BJ (cell line): ENCODE data around the gene GPX5. TPM values are rescaled to one million over a fixed set of nuclear protein-coding genes. Genes with fewer than 3 reads are reported as not detected.

ENCODE experiments used
- CTCF ChIA-PET: fragments of 350-600 bp; formaldehyde crosslinking; extraction: SDS; loops from one replicate; lab custom pipeline; 2021; ENCODE audit warnings: antibody characterized with exemption, inconsistent platforms; lab: Yijun Ruan, JAX
- POLR2A ChIA-PET: fragments of 300-600 bp; sonication (Branson Sonifier 250); formaldehyde crosslinking; extraction: SDS; loops from one replicate; lab custom pipeline; 2021; ENCODE audit warnings: antibody characterized with exemption; lab: Charles Lee
- DNase-seq: peaks from one replicate; pipeline ENCODE4 v3.0.0-alpha.2; 2011; ENCODE audit warnings: low read depth
- H3K27me3 ChIP-seq: 2 replicates; pipeline ENCODE4 v1.6.0; 2011; ENCODE audit warnings: low read length; ENCODE audit not compliant: control insufficient read depth, insufficient read depth
- H3K36me3 ChIP-seq: 2 replicates; pipeline ENCODE4 v1.5.1; 2011; ENCODE audit warnings: low read length; ENCODE audit not compliant: control insufficient read depth, insufficient read depth
- H3K4me3 ChIP-seq: 2 replicates; pipeline ENCODE4 v1.5.1; 2011; ENCODE audit warnings: low read depth, mild to moderate bottlenecking, control low read depth, low read length
- CTCF ChIP-seq: IDR thresholded peaks from 2 replicates; pipeline ENCODE4 v1.5.1; 2011; ENCODE audit warnings: low read depth, mild to moderate bottlenecking, control low read depth, inconsistent platforms, low read length, moderate library complexity; ENCODE audit not compliant: insufficient read depth
- polyA plus RNA-seq: library from polyadenylated mRNA; depleted of rRNA; stranded (reverse); fragments of >200 nt; gene quantifications from 2 replicates; pipeline ENCODE4 v1.2.3, GENCODE V29; 2011; rRNA removed

GPX5 gene
- polyA plus RNA-seq, 1 experiment = not detected

- no peak for DNase-seq
- H3K27me3 ChIP-seq = no peaks in the 10 kb centered on the region
- no peaks in the 10 kb centered on the region for H3K36me3 ChIP-seq
- TF ChIP-seq CTCF = no peak
- CTCF ChIA-PET = no interaction called here
- POLR2A ChIA-PET = no interaction called here
- no peak overlapping the region for H3K4me3 ChIP-seq
These were observed 44.1 kb downstream of the GPX5 start for GRCh38 chr6:28569748-28570147.

GRCh38 chr6:28580475-28580874 is 54.8 kb downstream of the GPX5 start:
- no peak for TF ChIP-seq CTCF
- DNase-seq = no peak
- ChIA-PET POLR2A (no interaction called here), CTCF (interaction anchor here (0.6 to 1.3 kb wide), 3 partner anchors 26 to 1344 kb away, joined by 3 to 7 read pairs (median 3); no protein-coding TSS in a partner anchor)
- Histone ChIP-seq H3K36me3 (no peaks in the 10 kb centered on the region), H3K4me3 (no peak overlapping the region), H3K27me3 (no peaks in the 10 kb centered on the region)

GRCh38 chr6:28583463-28583862 is 57.8 kb downstream of the GPX5 start:
- no peaks in the 10 kb centered on the region for H3K36me3 ChIP-seq
- ChIA-PET POLR2A (no interaction called here), CTCF (interaction anchor here (1.0 kb wide), 1 partner anchor 24 kb away, joined by 3 read pairs; no protein-coding TSS in a partner anchor)
- no peaks in the 10 kb centered on the region for H3K27me3 ChIP-seq
- no peak for TF ChIP-seq CTCF
- H3K4me3 ChIP-seq = no peak overlapping the region
- DNase-seq = no peak

Other genes with a start within 250 kb of the GPX5 start
- 3.1 and 3.4 TPM in 2 replicates for gene PGBD1, start 244.3 kb upstream of the GPX5 start, polyA plus RNA-seq
- gene ZSCAN31, start 189.7 kb upstream of the GPX5 start, polyA plus RNA-seq = 1.7 and 1.9 TPM in 2 replicates
- 2.1 and 2.9 TPM in 2 replicates for gene ZKSCAN3, start 175.9 kb upstream of the GPX5 start, polyA plus RNA-seq
- gene ZSCAN12, start 126.1 kb upstream of the GPX5 start, polyA plus RNA-seq = 2.2 and 2.9 TPM in 2 replicates
- gene ZSCAN23, start 82.4 kb upstream of the GPX5 start, polyA plus RNA-seq = 1.8 and 2.3 TPM in 2 replicates
- not detected in 2 replicates for gene GPX6, start 10.1 kb upstream of the GPX5 start, polyA plus RNA-seq